NCI-H2196 treated with DMSO at 0.1 percent for 48 hours (cell line): Measurements from ENCODE around the gene RP2.
A peak's percentile ranks its signal among the peaks of the same experiment; 100 is the strongest.

Source experiments
- DNase-seq: peaks from one replicate; lab custom pipeline; 2025; ENCODE audit not compliant: unreplicated experiment; lab: John Stamatoyannopoulos, UW

RP2 gene

GRCh38 chrX:46841346-46841745, 4.5 kb downstream of the RP2 start:
- no peak for DNase-seq

- DNase-seq = no peak
Observed at GRCh38 chrX:46844913-46845312, 8.1 kb downstream of the RP2 start.

- DNase-seq = no peak
Observed at GRCh38 chrX:46849933-46850332, 13.1 kb downstream of the RP2 start.

GRCh38 chrX:46850771-46851170, 13.9 kb downstream of the RP2 start:
- DNase-seq = no peak

GRCh38 chrX:46856483-46856882, 19.6 kb downstream of the RP2 start:
- DNase-seq = no peak

GRCh38 chrX:46860557-46860956, 23.7 kb downstream of the RP2 start:
- DNase-seq = no peak

- DNase-seq = no peak
Observed at GRCh38 chrX:46863072-46863471, 26.2 kb downstream of the RP2 start.

GRCh38 chrX:46864606-46865005, 27.8 kb downstream of the RP2 start:
- no peak for DNase-seq

GRCh38 chrX:46865281-46865680, 28.4 kb downstream of the RP2 start:
- no peak for DNase-seq

GRCh38 chrX:46866726-46867125, 29.9 kb downstream of the RP2 start:
- DNase-seq = no peak

GRCh38 chrX:46873746-46874145, 36.9 kb downstream of the RP2 start:
- DNase-seq = no peak

- no peak for DNase-seq
Observed at GRCh38 chrX:46876901-46877300, 40.1 kb downstream of the RP2 start.

GRCh38 chrX:46882266-46882665, 45.4 kb downstream of the RP2 start:
- no peak for DNase-seq

- DNase-seq = no peak
Observed at GRCh38 chrX:46884799-46885198, 48.0 kb downstream of the RP2 start.

GRCh38 chrX:46898207-46898606, 61.4 kb downstream of the RP2 start:
- DNase-seq = no peak

- DNase-seq = peak; percentile 54
Observed at GRCh38 chrX:46903458-46904242, 66.8 kb downstream of the RP2 start.

GRCh38 chrX:46904626-46905025, 67.8 kb downstream of the RP2 start:
- DNase-seq = no peak

GRCh38 chrX:46910415-46910814, 73.6 kb downstream of the RP2 start:
- no peak for DNase-seq

GRCh38 chrX:46912098-46912602, 75.3 kb downstream of the RP2 start, which contains the start of gene JADE3:
Gene JADE3 (plus strand): TSS chrX:46912421. CDS start chrX:46984895, 72,474 bp downstream.
- peak; percentile 45 for DNase-seq

- DNase-seq = peak; percentile 0
Observed at GRCh38 chrX:46912603-46913491, 76.0 kb downstream of the RP2 start.

GRCh38 chrX:46913667-46914066, 76.8 kb downstream of the RP2 start:
- DNase-seq = no peak

- no peak for DNase-seq
Observed at GRCh38 chrX:46916273-46916672, 79.4 kb downstream of the RP2 start.
